Stimulated activated CD8-positive, alpha-beta memory T cell treated with anti-CD3 and anti-CD28 coated beads, Interleukin-4, amount 100 ng/mL, for 4 hours (primary cell): ENCODE measurements around the gene NR6A1.
A peak's percentile ranks its signal among the peaks of the same experiment; 100 is the strongest.

Experiments
- DNase-seq, 2 donors: peaks; one replicate each; pipeline ENCODE4 v3.0.0-alpha.2; 2020; ENCODE audit warnings: low read depth in 2 of 2, low spot score in 1 of 2

The NR6A1 gene

DNA sequence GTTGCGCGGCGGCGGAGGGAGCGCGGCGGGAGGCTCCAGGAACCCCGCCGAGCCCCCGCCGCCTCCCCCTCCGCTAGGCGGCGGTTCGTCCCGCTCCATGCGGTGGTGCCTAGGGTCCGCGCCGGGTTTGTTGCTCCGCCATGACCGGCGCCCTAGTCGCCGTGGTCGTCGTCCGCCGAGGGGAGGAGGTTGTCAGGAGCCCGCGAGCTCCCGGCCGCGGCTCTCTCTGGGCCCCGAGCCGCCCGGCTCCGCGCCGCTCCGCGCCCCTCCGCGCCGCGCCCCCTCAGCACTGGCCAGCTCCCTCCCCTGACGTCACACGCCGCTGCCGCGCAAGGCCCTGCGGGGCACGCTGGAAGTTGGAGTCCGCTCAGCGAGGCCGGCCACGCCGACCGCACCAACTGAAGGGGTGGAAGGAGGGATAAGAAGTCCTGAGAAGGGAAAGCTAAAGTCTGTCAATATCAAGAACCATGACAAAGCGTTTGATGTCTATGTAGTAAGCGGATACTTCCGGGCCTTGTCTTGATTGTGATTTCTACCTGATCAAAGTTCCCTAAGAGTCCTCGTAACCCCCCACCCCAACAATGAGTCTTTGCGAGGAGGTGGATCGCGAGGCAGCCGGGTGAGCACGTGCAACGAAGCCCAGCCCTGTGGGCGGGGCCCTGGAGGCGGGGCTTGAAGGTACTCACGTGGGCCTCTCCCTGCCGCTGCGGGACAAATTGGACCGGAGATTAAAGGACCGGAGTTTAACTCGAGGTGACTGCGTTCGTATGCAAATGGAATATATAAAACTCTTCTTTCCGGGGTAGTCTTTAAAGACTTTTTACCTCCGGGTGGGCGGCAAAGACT, at the start of gene NR6A1:
Gene NR6A1, minus strand, starts transcription at position 291 of the 846 bp plus-strand sequence.
- DNase-seq = peak; percentile 88 to 89

DNA sequence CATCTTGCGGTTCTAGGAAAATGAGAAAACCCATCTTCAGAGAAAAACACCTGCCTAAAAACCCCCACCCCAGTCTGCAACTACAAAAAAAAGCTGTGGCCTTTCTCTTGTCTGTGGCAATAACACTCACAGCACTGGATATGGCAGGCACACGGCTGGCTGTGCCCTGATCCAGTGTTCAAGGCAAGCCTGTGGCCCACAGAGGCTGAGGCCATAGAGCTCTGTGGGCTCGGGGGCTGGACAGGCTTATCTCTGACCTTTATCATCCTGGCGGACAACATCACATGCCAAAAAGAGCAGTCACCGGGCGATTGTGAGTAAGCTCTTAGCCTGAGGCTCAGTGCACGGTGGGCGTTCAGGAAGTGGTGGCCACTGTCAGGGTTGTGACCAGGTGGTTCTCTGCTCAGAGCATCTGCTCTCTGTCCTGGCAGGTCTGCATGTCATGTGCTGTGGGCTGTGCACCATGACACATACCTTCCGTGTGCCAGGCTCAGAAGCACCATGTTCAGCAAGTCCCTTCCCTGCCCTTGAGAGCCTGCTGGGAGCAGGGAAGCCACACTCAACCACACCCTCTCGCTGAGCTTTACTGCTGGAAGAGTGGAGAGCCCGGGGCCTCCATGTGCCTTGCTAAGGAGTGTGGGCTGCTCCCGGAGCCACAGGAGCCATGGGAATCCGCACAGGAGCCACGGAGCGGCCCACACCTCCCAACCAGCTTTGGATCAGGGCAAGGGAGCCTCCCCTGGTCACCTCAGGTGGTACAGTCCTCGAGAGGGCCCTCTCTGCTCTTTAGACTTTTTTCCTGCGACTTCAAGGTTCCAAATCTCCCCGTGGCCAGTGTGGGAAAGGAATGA, 47.5 kb upstream of the NR6A1 start:
- DNase-seq = no peak

DNA sequence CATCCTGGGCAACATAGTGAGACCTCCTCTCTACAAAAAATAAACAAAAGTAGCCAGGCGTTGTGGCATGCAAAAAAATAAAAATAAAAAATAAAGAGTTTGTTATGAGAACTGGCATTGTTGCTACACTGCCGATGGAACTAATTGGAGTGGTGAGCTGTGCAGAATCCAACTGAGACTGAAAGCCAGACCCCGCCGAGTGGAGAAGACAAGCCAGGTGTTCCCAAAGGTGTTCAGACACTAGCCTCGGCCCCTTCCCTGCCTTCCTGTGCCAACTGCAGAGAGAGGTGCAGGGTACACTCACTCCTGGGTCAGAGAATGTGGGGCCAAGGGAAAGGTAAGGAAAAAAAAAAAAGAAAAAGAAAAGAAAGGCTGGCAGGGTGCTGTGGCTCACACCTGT, 44.5 kb upstream of the NR6A1 start:
- no peak for DNase-seq

DNA sequence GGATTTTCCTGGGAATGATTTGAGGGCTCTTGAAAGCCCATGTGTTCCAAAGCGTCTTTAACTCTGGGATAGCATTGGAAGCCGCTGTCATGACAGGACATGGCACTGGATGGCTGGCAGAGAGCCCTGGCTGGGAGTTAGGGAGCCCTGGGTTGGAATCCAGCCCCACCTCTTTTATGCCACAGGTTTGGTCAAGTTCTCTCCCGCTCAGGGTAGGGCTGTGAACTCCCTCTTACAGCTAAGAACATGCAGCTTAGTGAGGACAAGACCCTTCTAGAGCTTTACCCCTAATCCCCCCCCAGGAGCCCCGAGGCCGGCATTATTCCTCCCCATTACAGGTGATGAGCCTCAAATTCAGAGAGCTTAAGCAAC, 43.0 kb upstream of the NR6A1 start:
- DNase-seq = no peak

DNA sequence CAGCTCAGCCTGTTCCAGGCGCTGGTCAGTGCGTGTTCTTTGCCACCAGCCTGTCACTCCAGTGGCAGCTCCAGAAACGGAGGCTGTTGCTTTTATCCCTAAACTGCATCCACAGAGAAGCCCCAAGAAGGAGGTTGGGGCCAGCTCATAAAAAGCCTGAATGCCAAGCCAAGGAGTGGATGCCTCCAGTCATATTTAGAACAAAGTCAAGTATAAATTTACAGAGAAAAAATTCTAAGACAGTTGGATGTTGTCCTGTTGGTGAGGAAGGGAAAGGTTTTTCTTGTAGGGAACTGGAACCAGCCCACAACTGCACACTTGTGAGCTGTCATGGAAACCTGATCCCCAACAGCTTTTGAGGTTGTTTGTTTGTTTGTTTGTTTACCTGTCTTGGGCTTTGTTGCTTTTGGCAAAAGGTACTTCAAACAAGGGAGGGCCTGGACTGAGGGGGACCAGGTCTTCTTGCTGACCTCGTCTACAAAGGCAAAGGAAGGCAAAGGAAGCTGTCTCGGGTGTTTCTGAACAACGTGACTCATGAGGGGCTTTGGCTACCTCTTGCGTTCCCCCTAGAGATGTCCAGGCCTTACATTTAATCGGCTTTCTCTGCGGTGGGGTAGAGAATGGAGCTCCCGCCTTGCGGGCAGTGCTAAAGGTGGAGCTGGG, 42.5 kb upstream of the NR6A1 start:
- no peak for DNase-seq

DNA sequence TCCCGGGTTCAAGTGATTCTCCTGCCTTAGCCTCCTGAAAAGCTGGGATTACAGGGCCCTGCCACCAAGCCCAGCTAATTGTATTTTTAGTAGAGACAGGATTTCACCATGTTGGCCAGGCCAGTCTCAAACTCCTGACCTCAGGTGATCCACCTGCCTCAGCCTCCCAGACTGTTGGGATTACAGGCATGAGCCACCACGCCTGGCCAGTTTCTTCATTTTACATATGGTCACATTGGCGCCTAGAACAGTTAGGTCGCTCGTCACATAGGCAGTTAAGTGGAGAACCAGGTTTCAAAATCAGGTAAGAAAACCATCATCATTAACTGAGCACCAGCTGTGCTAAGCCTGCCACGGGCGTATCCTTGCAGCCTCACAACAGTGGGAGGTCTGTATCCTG, 41.9 kb upstream of the NR6A1 start:
- no peak for DNase-seq

DNA sequence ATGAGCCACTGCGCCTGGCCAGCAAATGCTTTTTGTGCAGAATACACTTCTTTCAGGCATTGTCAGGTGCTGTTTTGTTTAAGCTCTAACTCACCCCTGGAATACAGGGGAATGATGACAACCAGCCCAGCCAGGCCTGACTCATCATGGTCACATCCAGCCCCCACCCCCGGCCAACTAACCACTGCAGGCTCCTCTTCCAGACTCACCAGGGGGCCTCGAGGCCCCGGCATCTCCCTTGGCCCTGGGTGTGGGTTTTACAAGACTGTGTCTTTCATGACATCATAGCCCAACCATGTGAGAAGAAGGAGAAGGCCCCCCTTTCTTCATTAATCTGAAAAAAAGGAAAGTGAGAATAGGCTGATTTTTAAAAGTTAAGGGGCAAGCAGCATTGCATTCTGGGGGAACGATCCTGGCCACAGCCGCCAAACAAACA, 41.3 kb upstream of the NR6A1 start:
- no peak for DNase-seq

DNA sequence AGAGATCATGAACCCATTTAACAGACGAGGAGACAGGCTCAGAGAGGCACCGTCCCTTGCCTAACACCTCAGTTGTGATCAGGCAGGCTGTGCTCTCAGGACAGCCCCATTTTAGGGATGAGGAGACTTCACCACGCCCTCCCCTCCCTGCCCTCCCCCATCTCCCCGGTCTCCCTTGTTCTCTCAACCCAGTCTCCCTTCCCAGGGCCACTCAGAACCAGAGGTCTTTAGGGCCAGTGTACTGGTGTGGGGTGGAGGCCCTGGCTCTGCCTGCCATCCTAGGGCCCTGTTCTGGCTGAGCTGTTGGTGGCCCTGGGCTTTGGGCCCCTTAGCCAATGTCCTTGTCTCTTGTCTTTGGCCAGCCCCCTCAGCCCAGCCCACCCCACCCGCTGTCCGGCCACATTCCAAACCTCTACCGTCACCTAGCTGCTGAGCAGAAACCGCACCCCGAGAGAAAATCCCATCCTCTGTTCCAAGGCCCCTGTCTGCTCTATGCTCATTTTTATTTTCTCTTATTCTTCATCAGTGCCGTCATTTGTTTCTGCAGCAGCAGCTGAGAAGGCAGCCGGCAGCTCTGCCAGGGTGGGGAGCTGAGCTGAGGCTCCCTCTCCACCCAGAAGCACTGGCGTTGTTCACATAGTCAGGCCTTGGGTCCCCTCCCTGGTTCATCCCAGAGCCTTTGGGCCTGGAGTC, 39.7 kb upstream of the NR6A1 start:
- no peak for DNase-seq

DNA sequence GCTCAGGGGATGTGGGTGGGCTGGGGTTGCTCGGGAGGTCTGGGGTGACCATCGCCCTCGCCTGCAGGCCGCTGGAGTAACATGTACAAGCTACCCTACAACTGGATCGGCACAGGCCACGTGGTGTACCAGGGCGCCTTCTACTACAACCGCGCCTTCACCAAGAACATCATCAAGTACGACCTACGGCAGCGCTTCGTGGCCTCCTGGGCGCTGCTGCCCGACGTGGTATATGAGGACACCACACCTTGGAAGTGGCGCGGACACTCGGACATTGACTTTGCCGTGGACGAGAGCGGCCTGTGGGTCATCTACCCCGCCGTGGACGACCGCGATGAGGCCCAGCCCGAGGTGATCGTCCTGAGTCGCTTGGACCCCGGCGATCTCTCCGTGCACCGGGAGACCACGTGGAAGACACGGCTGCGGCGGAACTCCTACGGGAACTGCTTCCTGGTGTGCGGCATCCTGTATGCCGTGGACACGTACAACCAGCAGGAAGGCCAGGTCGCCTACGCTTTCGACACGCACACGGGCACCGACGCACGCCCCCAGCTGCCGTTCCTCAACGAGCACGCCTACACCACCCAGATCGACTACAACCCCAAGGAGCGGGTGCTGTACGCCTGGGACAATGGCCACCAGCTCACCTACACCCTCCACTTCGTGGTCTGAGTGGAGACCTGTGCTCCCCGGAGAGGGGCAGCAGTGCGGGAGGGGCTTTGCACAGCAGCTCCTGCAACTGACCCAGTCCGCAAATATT, 38.8 kb upstream of the NR6A1 start:
- no peak for DNase-seq

DNA sequence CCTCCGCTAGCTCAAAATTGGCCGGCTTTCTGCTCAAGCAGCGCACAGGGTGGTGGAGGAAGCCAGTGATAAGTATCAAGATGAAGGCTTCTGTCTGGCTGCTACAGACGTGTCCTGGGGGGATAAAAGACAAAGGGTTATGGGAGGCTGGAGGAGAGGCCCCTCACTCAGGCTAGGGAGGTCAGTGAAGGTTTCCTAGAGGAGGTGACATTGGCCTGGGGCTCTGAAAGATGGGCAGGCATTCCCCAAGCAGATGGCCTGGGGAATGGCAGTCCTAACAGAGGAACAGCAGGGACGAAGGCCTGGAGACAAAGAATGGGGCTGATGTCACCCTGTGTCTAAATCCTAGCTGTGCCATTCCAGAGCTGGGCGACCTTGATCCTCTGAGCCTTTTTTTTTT, 38.1 kb upstream of the NR6A1 start:
- DNase-seq = no peak

DNA sequence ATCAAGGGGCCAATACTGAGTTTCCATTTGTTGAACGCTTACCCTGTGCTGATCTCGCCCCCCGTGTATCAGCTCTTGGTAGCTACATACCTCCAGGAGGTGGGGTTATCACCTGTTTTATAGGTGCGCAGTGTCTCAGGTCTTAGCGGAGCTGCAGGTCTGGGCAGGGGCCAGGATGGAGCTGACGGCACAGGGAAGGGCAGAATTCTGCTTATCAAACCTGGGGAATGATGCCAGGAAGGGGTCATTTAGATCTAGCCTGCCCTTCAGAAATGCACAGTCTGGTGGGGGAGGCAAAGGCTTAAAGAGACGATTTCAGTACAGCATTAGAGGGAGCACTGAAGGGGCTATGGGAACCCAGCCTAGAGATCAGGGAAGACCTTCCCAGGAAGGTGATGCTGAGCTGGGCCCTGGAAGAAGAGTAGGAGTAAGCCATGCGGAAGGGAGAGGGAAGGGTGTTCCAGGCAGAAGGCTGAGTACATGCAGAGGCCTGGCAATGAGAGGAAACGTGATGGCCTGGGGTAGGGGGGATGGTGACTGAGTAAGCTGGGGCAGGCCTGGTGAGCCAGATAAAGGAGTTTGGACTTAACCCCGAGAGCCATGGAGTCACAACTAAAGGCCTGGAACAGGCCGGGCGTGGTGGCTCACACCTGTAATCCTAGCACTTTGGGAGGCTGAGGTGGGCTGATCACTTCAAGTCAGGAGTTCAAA, 37.3 kb upstream of the NR6A1 start:
- DNase-seq = no peak

DNA sequence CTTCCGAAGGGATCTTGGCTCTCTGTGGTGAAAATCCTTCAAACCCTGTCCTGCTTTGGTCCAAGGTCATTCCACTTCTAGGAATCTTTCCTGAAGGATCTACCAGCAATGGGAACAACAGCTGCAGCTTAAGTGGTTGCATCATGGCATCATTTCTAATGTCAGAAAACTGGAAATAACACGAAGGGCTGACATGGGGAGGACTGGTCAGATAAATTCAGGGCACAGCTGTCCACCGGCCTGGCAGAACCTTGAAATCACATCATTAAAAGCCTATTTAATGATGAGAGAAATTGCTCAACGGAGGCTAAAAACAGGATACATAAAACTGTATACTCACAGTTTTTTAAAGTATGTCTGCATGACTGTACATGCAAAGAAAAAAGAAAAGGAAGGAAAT, 34.1 kb upstream of the NR6A1 start:
- no peak for DNase-seq

DNA sequence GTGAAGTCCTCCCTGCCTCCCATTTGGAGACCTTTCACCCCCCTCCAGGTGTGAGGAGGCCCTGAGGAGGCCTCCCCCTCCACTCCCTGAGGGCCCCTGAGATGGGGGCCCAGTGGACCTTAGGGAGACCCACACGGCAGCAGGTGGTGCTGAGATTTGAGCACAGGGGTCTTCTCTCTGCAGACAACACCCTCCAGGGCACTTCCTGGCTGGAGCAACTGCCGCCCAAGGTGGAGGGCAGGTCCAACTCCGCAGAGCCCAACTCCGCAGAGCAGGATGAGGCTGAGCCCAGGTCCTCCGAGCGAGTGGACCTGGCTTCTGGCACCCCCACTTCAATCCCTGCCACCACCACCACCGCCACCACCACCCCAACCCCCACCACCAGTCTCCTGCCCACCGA, 32.8 kb upstream of the NR6A1 start:
- DNase-seq = no peak

DNA sequence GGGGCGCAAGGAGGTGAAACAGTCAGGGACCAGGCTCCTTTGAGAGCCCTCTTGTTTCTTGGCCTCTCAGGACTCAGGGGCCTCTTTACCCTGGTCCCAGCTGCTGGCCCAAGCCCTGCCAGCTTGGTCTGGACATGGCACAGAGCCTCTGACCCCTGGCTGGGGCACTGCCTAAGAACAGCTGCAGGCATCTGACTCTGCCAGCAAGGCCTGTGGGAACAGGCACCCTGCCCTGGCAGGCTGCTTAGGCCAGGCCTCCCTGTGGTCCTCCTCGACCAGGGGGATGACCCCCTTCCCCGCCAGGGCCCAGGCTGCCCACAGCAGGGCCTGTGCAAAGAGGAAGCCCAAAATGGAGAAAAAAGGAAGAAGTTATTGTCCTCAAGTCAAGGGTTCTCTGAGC, 31.3 kb upstream of the NR6A1 start:
- DNase-seq = no peak

DNA sequence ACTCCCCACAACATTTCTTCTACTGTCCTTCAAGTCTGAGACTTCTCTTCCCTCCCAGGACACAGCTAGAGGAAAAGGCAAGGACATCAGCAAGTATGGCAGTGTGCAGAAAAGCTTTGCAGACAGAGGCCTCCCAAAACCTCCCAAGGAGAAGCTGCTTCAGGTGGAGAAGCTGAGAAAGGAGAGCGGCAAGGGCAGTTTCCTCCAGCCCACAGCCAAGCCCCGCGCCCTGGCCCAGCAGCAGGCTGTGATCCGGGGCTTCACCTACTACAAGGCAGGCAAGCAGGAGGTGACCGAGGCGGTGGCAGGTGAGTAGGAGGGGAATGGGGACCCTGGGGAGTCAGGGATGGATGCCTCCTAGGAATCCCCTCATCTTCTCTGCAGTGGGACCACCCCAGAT, 30.2 kb upstream of the NR6A1 start:
- no peak for DNase-seq

DNA sequence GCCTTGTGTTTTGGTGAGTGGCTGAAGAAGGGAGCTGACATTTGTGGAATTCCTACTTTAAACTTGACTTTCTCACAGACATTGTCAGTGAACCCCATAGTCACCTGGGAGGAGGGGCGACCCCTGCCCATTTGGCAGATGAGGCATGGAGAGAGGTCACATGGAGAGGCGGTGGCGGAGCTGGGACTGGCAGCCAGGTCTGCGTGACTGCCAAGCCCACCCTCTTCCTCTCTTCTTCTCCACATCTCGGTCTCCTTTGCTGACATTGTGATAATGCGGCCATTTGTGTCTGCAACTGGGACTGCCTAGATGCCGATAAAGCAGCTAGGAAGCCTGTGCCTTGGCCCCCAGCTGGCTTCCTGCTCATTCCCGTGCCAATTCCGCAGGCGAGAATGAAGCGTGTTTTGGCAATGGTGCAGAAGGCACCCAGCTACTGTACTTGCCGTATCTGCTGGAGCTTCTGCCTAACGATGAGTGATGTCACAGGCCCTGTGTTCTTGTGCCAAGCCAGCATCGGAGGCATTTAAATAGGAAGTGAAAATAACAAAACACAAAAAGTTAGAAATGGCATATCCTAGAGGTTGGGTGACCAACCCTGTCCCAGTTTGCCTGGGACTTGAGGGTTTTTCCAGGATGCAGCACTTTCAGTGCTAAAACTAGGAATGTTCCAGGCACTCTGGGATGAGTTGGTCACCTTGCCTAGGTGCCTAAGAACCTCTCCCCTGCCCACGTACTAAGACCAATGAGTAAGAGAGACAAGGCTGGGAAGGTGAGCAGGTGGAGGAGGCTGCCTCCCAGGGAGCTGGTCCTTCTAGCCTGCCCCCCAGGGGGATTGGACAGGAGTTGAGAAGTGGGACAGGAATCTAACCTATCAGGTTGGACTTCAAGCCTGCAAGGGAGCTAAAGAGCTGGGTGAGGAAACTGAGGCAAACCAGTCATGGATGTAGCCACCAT, 29.5 kb upstream of the NR6A1 start:
- DNase-seq = no peak

DNA sequence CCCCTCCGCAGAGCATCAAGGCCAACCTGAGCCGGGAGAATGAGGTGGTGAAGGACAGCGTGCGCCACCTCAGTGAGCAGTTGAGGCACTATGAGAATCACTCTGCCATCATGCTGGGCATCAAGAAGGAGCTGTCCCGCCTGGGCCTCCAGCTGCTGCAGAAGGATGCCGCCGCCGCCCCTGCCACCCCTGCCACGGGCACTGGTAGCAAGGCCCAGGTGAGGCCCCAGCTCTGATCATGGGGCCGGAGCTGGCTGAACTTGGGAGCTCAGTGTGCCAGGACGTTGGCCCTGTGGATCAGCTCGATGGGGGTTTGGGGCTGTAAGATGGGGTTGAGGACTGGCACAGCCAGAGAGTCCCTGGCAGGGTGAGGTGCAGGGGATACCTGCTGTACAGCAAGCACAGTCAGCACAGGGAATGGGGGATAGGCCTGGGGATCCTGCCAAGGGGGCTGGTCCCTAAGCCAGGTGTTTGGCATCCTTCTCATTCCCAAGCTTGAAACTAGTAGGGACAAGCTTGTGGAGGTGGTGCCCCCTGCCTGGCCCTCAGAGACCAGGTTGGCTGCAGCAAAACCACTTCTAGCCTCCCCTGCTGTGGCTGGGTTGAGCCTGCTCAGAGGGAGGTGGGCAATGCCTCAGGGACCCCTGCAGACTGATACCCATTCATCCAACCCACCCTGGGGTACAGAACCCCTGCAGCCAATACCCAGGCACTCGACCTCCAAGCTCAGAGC, 28.3 kb upstream of the NR6A1 start:
- no peak for DNase-seq
